ENCODE results near the gene TMEM143.
"Not testable (repeated sequence)": the region's sequence is repeated elsewhere in the genome, so short reads cannot be mapped to it uniquely, and the experiment has no call there.

The TMEM143 gene

DNA sequence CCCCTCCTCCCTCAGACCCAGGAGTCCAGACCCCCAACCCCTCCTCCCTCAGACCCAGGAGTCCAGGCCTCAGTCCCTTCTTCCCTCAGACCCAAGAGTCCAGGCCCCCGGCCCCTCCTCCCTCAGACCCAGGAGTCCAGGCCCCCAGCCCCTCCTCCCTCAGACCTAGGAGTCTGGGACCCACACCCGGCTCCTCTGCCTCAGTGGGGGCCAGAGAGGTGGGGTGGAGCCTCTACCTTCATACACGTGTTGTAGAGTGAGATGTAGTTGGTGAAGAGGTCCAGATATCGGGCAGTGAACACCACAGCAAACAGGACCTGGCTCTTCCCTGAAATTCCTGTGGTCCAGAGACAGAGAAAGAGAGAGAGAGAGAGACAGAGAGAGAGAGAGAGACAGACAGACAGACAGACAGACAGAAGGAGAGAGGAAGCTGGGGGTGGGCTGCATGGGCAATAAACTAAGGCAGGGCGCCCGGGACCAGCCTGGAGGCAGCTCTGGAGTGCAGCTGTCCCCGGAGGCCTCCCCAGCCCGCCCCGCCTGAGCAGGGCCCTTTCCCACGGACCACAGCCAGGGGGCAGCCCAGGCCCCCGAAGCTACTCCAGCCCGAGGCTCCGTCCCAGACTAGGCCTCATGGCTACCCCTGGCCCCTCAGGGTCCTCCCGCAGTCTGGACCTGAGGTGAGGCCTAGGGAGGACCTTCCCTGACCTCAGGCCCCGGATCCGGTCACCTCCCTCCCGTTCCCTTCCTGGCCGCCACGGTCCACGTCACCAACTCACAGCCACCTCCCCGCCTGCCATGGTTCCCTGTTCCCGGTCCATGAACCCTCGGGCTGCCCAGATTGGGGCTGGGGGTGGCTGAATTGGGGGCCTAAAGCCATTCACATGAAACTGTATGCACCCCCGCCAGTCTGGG is 26.7 kb upstream of the TMEM143 start:
- DNase-seq = peak; percentile 62

GRCh38 chr19:48386981-48387380 is 23.2 kb upstream of the TMEM143 start:
- DNase-seq = no peak

DNA sequence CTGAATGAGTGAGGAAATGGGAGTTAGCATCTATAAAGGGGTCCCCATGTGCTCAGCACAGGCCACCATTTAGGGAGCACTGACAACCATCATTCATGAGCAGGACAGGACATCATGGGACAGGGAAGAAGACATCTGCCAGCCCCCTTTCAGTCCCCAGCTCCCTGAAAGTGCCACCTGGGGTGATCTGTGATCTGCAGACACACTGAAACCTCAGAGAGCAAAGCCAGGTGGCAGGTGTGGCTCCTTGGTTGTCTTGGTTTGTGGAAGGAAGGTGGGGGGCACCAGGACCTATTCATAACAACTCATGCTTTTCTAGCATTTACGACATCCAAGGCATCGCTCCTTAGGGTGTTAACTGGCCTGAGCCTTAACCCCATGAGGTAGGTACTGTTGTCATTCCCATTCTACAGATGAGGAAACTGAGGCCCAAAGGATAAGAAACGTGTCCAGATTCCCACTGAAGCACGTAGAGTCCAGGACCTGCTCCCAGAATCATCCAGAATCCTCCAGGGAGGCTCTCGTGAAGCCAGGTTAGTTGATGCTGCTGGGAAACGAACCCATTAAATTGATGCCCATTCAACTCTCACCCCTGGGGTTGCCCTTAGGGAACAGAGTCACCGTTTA is 21.8 kb upstream of the TMEM143 start:
- DNase-seq = no peak

GRCh38 chr19:48382286-48382685 is 18.5 kb upstream of the TMEM143 start:
- DNase-seq = no peak

GRCh38 chr19:48381178-48381950 is 17.6 kb upstream of the TMEM143 start:
- no peak for DNase-seq

GRCh38 chr19:48379058-48379457 is 15.3 kb upstream of the TMEM143 start:
- no peak for DNase-seq

GRCh38 chr19:48378194-48378570 is 14.4 kb upstream of the TMEM143 start:
- no peak for DNase-seq

GRCh38 chr19:48373567-48373966 is 9.8 kb upstream of the TMEM143 start:
- no peak for DNase-seq

GRCh38 chr19:48372904-48373303 is 9.2 kb upstream of the TMEM143 start:
- DNase-seq = no peak

DNA sequence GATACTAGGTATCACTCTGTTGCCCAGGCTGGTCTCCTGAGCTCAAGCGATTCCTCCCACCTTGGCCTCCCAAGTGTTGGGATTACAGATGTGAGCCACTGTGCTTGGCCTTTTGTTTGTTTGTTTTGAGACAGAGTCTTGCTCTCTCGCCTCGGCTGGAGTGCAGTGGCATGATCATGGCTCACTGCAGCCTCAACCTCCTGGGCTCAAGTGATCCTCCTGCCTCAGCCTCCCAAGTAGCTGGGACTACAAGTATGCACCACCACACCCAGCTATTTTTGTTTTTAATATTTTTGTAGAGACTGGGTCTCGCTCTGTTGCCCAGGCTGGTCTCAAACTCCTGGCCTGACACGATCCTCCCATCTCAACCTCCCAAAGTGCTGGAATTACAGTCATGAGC is 8.0 kb upstream of the TMEM143 start:
- DNase-seq = not testable (repeated sequence)

- no peak for DNase-seq
Measured at GRCh38 chr19:48371367-48371766, 7.6 kb upstream of the TMEM143 start.

DNA sequence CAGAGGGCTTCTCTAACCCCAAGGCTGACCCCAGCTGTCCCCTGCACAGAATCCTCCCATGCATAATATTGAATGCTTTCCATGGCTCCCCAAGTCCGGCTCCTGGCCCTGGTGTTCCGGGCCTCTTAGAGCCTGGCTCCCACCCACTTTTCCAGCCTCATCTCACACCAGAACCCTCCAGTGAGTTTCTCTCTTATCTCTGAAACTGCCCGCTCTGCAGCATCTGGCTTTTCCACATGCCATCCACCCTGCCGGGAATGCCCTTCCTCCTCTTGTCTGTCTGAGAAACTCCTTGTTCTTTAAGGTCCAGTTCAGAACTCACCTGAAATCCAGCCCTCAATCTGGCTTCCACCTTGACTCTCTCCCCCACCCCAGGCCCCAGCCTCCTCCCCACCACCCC is 7.2 kb upstream of the TMEM143 start:
- DNase-seq = no peak

DNA sequence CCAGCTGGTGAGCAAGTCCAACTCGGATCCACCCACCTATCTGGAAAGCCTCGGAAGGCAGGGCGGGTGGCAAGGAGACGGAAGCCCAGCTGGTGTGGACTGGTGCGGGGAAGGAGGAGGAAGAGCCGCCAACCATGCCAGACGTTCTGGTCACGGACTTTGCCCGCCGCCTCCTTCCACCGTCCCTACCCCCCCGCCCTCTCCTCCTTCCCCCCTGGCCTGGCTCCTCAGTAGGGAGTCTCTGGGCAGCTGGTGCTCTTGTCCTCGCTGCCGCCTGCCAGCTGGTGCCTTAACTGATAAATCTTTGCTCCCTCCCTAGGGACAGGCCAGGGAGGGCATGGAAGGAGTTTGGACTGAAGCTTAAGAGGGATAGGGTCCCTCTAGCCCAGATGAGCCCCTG is 5.2 kb upstream of the TMEM143 start:
- no peak for DNase-seq

DNA sequence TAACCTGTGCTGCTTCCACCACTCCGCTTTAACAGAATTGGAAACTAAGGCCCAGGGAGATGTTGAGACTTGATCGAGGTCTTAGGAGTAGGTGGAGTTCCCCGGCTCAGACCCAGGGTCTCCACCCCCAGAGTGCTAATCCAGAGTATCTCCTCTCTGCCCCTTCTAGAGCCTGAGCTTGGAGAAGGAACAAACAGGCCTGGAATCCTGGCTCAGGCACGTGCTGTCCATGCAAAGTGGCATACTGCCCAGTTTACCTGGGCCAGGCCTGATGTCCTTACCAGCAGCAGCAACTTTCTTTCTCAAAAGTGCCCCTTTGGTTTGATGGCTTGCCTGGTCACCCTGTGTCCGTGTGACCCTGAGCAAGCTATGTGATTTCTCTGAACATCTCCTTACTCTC is 4.1 kb upstream of the TMEM143 start:
- DNase-seq = no peak

GRCh38 chr19:48365602-48366001 is 1.9 kb upstream of the TMEM143 start:
- no peak for DNase-seq

DNA sequence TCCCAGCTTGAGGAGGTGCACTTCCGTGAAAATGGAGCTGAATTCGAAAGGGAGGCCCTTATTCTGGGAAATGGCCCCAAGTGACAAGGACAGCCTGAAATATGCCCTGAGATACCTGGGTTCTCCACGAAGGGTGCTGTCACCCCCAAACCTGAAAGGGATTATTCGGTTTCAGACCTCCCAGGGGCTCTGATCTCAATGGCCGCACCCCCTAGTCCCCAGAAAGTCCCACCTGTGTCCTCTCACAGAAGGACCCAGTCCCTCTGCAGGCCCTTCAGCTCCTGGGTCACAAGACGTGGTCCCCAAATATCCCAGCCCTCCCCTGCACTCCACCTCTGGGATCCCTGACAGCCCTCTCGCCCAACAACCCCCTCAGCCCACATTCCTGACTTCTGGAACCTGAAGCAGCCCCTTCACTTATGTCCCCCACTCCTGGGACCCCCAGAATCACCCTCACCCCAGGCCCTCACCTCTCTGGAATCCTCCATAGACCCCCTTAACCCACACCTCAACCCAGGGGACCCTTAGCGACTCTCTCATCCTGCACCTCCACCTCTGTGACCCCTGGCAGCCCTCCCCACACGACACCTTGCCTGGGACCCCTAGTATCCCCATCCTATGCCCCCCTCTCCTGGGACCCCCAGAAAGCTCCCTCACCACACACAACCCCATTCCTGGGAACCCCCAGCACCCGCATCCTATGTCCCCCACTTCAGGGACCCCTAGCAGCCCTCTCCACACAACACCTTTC is 1.0 kb upstream of the TMEM143 start:
- no peak for DNase-seq

DNA sequence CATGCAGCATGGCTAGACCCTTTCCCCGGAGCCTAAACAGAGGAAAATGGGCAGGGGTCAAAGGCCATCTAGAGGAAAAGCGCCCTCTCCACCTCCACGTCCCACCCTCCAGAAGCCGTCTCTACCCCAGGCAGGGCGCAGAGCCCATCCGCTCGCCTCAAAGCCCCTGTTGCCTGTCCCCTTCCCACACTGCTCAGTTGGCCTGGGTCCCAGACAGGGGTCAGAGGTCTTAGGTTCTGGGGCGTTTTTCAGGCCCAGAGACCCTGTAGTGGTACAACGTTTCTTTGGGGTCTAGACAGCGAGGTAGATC is 285 bp downstream of the TMEM143 start:
- no peak for DNase-seq

GRCh38 chr19:48362716-48363499 is 832 bp downstream of the TMEM143 start:
- DNase-seq = peak; percentile 94

GRCh38 chr19:48361912-48362311 is 1.8 kb downstream of the TMEM143 start:
- DNase-seq = no peak

- no peak for DNase-seq
Measured at GRCh38 chr19:48359123-48359522, 4.6 kb downstream of the TMEM143 start.

DNA sequence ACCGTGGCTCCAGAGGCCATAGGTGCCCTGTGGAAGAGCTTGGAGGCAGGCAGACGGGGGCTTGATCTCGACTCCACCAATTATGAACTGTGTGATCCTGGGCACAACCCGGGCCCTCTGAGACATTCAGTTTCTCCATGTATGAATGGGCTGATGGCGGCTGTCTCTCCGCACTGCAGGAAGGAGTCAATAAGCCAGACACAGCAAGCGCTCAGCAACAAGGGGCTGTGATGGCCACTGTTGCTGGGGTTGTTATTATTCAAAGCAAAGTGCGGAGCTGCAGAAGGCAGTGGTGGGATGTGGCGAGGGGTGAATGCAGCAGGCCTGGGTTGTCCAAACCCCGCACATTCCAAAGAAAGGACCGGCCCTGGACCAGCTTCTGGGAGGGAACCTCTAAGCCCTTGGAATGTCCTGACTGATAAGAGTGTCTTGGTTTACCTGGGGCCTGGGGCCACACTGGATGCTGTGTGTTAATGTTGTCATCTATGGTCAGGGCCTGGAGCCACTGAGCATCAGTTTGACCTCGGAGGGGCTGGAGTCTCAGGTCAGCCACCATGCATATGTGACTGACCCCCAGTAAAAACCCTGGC is 8.3 kb downstream of the TMEM143 start:
- no peak for DNase-seq
